Measurements from ENCODE around the gene PLCB4.

PLCB4 gene

DNA sequence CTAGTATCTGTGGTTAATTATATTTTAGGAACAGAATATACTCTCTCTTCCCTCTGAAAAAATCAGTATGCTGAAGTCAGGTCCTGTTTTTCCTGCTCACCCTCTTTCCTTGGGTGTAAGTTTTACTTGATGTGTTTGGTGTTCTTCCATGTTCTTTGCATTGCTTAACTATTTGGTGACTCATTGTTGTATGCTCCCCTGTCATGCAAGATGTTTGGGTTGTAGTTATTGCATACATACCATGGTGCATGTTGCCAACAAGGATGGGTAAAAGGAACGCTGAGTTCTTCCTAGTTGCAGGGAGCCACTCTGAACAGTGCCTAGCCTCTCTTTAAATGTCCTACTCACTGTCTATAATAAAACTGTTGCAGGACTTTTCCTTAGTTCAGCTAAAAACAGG, 237.6 kb downstream of the PLCB4 start:
- DNase-seq (ENCODE audit: low spot score), result no peak
- in situ Hi-C loops (cut with MboI; ENCODE audit: low pct_unique_long_range_greater_than_20kb, low sequenced_read_pairs, unreplicated experiment), result no loop called here
- TF ChIP-seq, protein P1, sequence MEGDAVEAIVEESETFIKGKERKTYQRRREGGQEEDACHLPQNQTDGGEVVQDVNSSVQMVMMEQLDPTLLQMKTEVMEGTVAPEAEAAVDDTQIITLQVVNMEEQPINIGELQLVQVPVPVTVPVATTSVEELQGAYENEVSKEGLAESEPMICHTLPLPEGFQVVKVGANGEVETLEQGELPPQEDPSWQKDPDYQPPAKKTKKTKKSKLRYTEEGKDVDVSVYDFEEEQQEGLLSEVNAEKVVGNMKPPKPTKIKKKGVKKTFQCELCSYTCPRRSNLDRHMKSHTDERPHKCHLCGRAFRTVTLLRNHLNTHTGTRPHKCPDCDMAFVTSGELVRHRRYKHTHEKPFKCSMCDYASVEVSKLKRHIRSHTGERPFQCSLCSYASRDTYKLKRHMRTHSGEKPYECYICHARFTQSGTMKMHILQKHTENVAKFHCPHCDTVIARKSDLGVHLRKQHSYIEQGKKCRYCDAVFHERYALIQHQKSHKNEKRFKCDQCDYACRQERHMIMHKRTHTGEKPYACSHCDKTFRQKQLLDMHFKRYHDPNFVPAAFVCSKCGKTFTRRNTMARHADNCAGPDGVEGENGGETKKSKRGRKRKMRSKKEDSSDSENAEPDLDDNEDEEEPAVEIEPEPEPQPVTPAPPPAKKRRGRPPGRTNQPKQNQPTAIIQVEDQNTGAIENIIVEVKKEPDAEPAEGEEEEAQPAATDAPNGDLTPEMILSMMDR (IDR thresholded peaks at IDR 0.05; ENCODE audit: extremely low read depth, insufficient read depth, missing control alignments), result no peak

DNA sequence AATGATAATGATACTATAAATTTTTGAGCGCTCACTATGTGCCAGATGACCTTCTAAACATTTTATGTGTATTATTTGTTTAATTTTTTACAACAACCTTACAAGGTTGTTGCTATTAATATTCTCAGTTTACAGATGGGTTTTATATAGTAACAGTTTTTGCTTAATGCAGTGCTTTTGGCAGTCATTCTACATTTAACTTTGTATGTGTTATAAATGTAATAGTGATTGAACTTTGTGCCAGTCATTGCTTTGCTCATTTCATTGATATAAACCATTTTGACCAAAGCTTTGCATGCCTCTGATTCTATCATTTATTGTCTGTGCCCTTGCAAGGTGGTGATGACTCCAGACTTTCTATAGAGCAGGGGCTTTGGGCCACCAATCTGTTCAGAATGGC, 239.2 kb downstream of the PLCB4 start:
- TF ChIP-seq, protein P1 (IDR thresholded peaks at IDR 0.05; ENCODE audit: extremely low read depth, insufficient read depth, missing control alignments), result no peak
- in situ Hi-C loops (cut with MboI; ENCODE audit: low pct_unique_long_range_greater_than_20kb, low sequenced_read_pairs, unreplicated experiment), result no loop called here
- DNase-seq (ENCODE audit: low spot score), result no peak

DNA sequence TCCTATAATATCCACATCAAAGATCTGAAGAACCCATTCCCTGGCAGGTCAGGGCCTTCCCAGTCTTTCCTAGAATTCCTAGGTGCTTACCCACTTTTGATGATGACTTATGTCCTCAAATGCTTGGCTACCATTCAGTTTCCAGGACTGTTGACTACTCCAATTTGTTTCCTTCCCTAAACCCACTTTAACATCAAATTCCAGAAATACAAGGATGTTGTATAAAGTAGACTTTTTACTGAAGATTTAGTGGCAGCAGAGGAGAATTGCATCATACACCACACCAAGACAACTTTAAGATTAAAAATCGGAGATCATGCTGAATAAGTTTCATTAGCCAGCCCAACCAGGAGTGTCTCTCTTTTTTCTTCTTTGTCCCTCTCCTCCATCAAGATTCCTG, 242.2 kb downstream of the PLCB4 start:
- TF ChIP-seq, protein P1 (IDR thresholded peaks at IDR 0.05; ENCODE audit: extremely low read depth, insufficient read depth, missing control alignments), result no peak
- DNase-seq (ENCODE audit: low spot score), result no peak
- in situ Hi-C loops (cut with MboI; ENCODE audit: low pct_unique_long_range_greater_than_20kb, low sequenced_read_pairs, unreplicated experiment), result no loop called here

DNA sequence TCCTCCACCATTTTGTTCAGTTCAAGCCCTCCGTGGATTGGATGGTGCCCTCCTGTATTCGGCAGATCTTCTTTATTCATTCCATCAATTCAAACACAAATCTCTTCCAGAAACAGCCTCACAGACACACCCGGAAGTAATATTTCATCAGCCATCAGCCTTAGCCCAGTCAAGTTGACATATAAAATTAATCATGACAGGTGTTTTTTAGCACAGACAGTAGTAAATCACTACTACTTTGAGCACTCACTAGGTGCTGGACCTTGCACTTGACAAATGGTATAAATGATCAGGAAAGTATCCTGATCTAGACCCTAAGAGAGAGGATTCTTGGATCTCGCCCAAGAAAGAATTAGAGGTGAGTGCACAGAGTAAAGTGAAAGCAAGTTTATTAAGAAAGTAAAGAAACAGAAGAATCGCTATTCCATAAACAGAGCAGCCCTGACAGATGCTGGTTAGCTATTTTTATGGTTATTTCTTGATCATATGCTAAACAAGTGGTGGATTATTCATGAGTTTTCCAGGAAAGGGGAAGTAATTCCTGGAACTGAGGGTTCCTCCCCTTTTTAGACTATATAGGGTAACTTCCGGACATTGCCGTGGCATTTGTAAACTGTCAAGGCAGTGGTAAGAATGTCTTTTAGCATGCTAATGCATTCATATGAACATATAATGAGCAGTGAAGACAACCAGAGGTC, 250.9 kb downstream of the PLCB4 start:
- in situ Hi-C loops (cut with MboI; ENCODE audit: low pct_unique_long_range_greater_than_20kb, low sequenced_read_pairs, unreplicated experiment), result no loop called here
- DNase-seq (ENCODE audit: low spot score), result no peak
- TF ChIP-seq, protein P1 (IDR thresholded peaks at IDR 0.05; ENCODE audit: extremely low read depth, insufficient read depth, missing control alignments), result no peak

DNA sequence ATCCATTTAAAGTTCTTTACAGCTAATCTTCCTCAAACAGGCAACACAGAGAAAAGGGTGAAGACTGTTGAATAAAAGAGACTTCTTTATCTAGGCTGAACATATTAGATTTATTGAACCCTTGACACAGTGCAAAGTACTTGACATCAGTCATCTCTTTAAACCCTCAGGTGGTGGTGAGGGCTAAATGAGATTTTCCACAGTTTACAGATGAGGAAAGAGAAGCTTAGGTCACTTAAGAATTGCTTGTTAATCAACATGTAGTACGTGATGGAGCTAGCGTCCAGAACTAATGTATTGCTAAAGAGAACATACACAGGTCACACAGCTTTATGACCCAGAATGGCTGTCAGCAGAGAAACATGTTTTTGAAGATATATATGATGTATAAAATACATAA, 252.1 kb downstream of the PLCB4 start:
- TF ChIP-seq, protein P1 (IDR thresholded peaks at IDR 0.05; ENCODE audit: extremely low read depth, insufficient read depth, missing control alignments), result no peak

DNA sequence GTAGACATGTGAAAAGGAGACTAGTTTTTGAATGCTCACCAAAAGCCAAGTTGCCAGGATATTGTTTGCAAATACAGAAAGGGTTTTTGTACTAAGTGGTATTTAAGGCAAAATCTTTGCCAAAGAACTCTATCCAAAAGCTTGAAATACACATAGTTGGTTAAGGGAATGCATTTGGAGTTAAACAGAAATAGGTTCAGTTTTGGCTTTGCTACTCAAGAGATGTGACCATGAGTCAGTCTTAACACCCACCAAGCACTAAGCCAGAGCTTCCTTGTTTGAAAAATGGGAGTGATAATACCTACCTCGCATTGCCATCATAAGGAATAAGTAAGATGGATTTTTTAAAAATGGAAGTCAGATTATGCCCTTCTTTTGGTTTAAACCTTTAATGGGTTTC, 253.8 kb downstream of the PLCB4 start:
- TF ChIP-seq, protein P1 (IDR thresholded peaks at IDR 0.05; ENCODE audit: extremely low read depth, insufficient read depth, missing control alignments), result no peak
- in situ Hi-C loops (cut with MboI; ENCODE audit: low pct_unique_long_range_greater_than_20kb, low sequenced_read_pairs, unreplicated experiment), result no loop called here
- DNase-seq (ENCODE audit: low spot score), result no peak

More for the DNA sequence above, 252.1 kb downstream of the PLCB4 start:
- DNase-seq (ENCODE audit: low spot score), result no peak
- in situ Hi-C loops (cut with MboI; ENCODE audit: low pct_unique_long_range_greater_than_20kb, low sequenced_read_pairs, unreplicated experiment), result no loop called here

Measured in GM13977 (cell line).